GM12878 (cell line): ENCODE data around the gene CADM3. TPM values are rescaled to one million over a fixed set of nuclear protein-coding genes. Genes with fewer than 3 reads are reported as not detected.

Source experiments
- ATAC-seq: fragments of 200-7000 bp; cut with Tn5 transposase; 3 replicates; pipeline ENCODE4 v1.9.1; 2020; ENCODE audit warnings: mild to moderate bottlenecking, moderate library complexity
- BruUV-seq: library from RNA; stranded (reverse); fragments of 400-500 nt; replicated peaks from 2 replicates; lab custom pipeline; 2021; lab: Mats Ljungman, UMichigan
- CTCF ChIA-PET: fragments of 300-600 bp; sonication (Branson Sonifier 250); formaldehyde crosslinking; extraction: SDS; loops from one replicate; lab custom pipeline; 2021; ENCODE audit warnings: inconsistent platforms; lab: Yijun Ruan, JAX
- POLR2A ChIA-PET: fragments of 350-600 bp; formaldehyde crosslinking; extraction: SDS; loops from one replicate; lab custom pipeline; 2021; ENCODE audit warnings: inconsistent platforms; lab: Charles Lee
- RAD21 ChIA-PET: fragments of 300-600 bp; sonication (Branson Sonifier 250); formaldehyde crosslinking; loops from one replicate; lab custom pipeline; 2023; ENCODE audit warnings: antibody characterized with exemption; ENCODE audit not compliant: unreplicated experiment; lab: Charles Lee
- SMC1A ChIA-PET: fragments of 300-600 bp; sonication (Branson Sonifier 250); formaldehyde crosslinking; loops from one replicate; lab custom pipeline; 2023; ENCODE audit not compliant: unreplicated experiment, uncharacterized antibody; lab: Charles Lee
- DNase-seq: peaks from one replicate; pipeline ENCODE4 v3.0.0-alpha.2; 2011; ENCODE audit warnings: low read depth, low spot score
- FAIRE-seq: peaks from 3 replicates; lab custom pipeline; 2011; peaks lifted over from hg19 to GRCh38; lab: Jason Lieb, UNC
- H2AFZ ChIP-seq: 2 replicates; pipeline ENCODE4 v1.6.0; 2011; ENCODE audit warnings: low read depth, low read length, control low read depth; ENCODE audit not compliant: control insufficient read depth
- H3K27ac ChIP-seq: 2 replicates; pipeline ENCODE4 v1.5.1; 2011; ENCODE audit warnings: control low read depth; ENCODE audit not compliant: control insufficient read depth, insufficient read depth
- H3K27me3 ChIP-seq, 2 experiments: replicated peaks in 1 of 2; 2 replicates each; pipeline versions ENCODE4 v1.6.0 to v1.6.1; 2011; ENCODE audit warnings: low read length in 1 of 2; ENCODE audit not compliant: control insufficient read depth in 2 of 2, insufficient read depth in 2 of 2
- H3K36me3 ChIP-seq, 2 experiments: 2 replicates each; pipeline ENCODE4 v1.5.1; 2011; ENCODE audit warnings: low read length in 1 of 2; ENCODE audit not compliant: control insufficient read depth in 2 of 2, insufficient read depth in 2 of 2
- H3K4me1 ChIP-seq: 2 replicates; pipeline ENCODE4 v1.6.1; 2011; ENCODE audit warnings: mild to moderate bottlenecking, low read length, moderate library complexity, mixed read lengths; ENCODE audit not compliant: control insufficient read depth, insufficient read depth
- H3K4me2 ChIP-seq: 2 replicates; pipeline ENCODE4 v1.6.0; 2011; ENCODE audit warnings: control low read depth; ENCODE audit not compliant: control insufficient read depth, insufficient read depth
- H3K4me3 ChIP-seq: fragments of 200-600 bp; sonication (generic); 2 replicates; pipeline ENCODE4 v1.5.1; 2016
- H3K79me2 ChIP-seq: 2 replicates; pipeline ENCODE4 v1.6.0; 2011; ENCODE audit warnings: low read length; ENCODE audit not compliant: control insufficient read depth, insufficient read depth
- H3K9ac ChIP-seq: 2 replicates; pipeline ENCODE4 v1.8.0; 2011; ENCODE audit warnings: low read length, control low read depth, mixed read lengths; ENCODE audit not compliant: control insufficient read depth, insufficient read depth
- H3K9me3 ChIP-seq: replicated peaks from 3 replicates; pipeline ENCODE4 v1.5.1; 2011; ENCODE audit warnings: mild to moderate bottlenecking, low read length; ENCODE audit not compliant: control insufficient read depth, insufficient read depth
- H4K20me1 ChIP-seq: 2 replicates; pipeline ENCODE4 v1.6.0; 2011; ENCODE audit not compliant: control insufficient read depth, insufficient read depth
- CHD1 ChIP-seq: IDR thresholded peaks from 2 replicates; pipeline ENCODE4 v1.6.1; 2012; ENCODE audit warnings: low read depth, low read length, improper control_type of control experiment
- FOXK2 ChIP-seq: fragments of 450-650 bp; IDR thresholded peaks from 2 replicates; pipeline ENCODE4 v1.6.1; 2017; ENCODE audit warnings: mild to moderate bottlenecking, moderate library complexity
- JUND ChIP-seq: IDR thresholded peaks from 2 replicates; pipeline ENCODE4 v1.6.1; 2012; ENCODE audit warnings: low read depth, mild to moderate bottlenecking, low read length, improper control_type of control experiment, moderate library complexity
- MEF2A ChIP-seq: IDR thresholded peaks from 2 replicates; pipeline ENCODE4 v1.6.1; 2011; ENCODE audit warnings: low read depth, mild to moderate bottlenecking, low read length, moderate library complexity; ENCODE audit not compliant: insufficient read depth
- MTA2 ChIP-seq: fragments of 450-650 bp; IDR thresholded peaks from 2 replicates; pipeline ENCODE4 v1.6.1; 2016; ENCODE audit warnings: low read depth, mild to moderate bottlenecking, moderate library complexity
- MTA3 ChIP-seq: IDR thresholded peaks from 2 replicates; pipeline ENCODE4 v1.6.1; 2012; ENCODE audit warnings: low read length, inconsistent platforms, borderline replicate concordance
- NFIC ChIP-seq: IDR thresholded peaks from 2 replicates; pipeline ENCODE4 v1.6.1; 2012; ENCODE audit warnings: low read depth, mild to moderate bottlenecking, inconsistent platforms, low read length, moderate library complexity
- POLR2AphosphoS5 ChIP-seq: IDR thresholded peaks from 2 replicates; pipeline ENCODE4 v1.6.1; 2011; ENCODE audit warnings: mild to moderate bottlenecking, low read length, inconsistent platforms
- YY1 ChIP-seq: IDR thresholded peaks from 2 replicates; pipeline ENCODE4 v1.6.1; 2011; ENCODE audit warnings: low read depth, mild to moderate bottlenecking, low read length
- ZBED1 ChIP-seq: IDR thresholded peaks from 2 replicates; pipeline ENCODE4 v1.6.1; 2016; ENCODE audit warnings: borderline replicate concordance
- ZNF207 ChIP-seq: fragments of 450-650 bp; IDR thresholded peaks from 2 replicates; pipeline ENCODE4 v1.6.1; 2014; ENCODE audit warnings: antibody characterized with exemption, mild to moderate bottlenecking, borderline replicate concordance
- WGBS: methylation state at CpG from one replicate; pipeline ENCODE4 v1.1.6; 2016; ENCODE audit warnings: low lambda C conversion rate; ENCODE audit not compliant: insufficient replicate concordance, insufficient coverage; ENCODE audit errors: missing lambda C conversion rate; 5-methylcytosine and 5-hydroxymethylcytosine counted together
- in situ Hi-C: fragments of 300-500 bp; cut with MboI; formaldehyde crosslinking; loops from 9 replicates; pipeline ENCODE4 v1.14.3; 2018; ENCODE audit warnings: mixed read lengths
- intact Hi-C: fragments of 100-400 bp; cut with micrococcal nuclease; formaldehyde crosslinking; loops from one replicate; pipeline ENCODE4 v1.14.2; 2022; ENCODE audit not compliant: unreplicated experiment
- polyA plus RNA-seq, 11 experiments: library from polyadenylated mRNA; depleted of rRNA in 4 of 11; unstranded in 6 of 11; stranded (reverse) in 5 of 11; fragments of >200 nt; fragmentation: Nextera tagmentation in 4 of 11; fragmentation: Illumina TruSeq in 1 of 11; extraction: Ambion mirVana in 4 of 11; extraction: Trizol in 1 of 11; gene quantifications; 1 replicate in 1 of 11; 2 replicates in 10 of 11; pipeline versions ENCODE4 v1.2.1 to v1.2.3, GENCODE V29; 2011 to 2016; ENCODE audit warnings: inconsistent platforms in 2 of 11, missing spikeins in 2 of 11, low read depth in 1 of 11
- total RNA-seq, 4 experiments: library from RNA; depleted of rRNA in 3 of 4; stranded (reverse); fragments of >200 nt in 3 of 4; fragmentation: Illumina TruSeq in 1 of 4; extraction: Trizol in 1 of 4; gene quantifications; 2 replicates each; pipeline versions ENCODE4 v1.2.1 to v1.2.3, GENCODE V29; 2013 to 2021
- TF ChIP-seq, protein P1 (sequence below): IDR thresholded peaks from 2 replicates; pipeline ENCODE4 v1.6.1; 2011; ENCODE audit warnings: borderline replicate concordance, low read depth, mild to moderate bottlenecking, moderate library complexity, mixed read lengths, low read length; ENCODE audit not compliant: insufficient read depth; ENCODE audit errors: extremely low read length
- TF ChIP-seq, protein P2 (sequence below): fragments of 450-650 bp; IDR thresholded peaks from 2 replicates; pipeline ENCODE4 v1.6.1; 2017; ENCODE audit warnings: mild to moderate bottlenecking

Gene CADM3
- total and polyA plus RNA-seq, 10 of the 15 experiments (the other 5 are each of a cell fraction or from before 2014, with no cell fraction given) = 0.04 to 0.37 TPM; not detected in 8

DNA sequence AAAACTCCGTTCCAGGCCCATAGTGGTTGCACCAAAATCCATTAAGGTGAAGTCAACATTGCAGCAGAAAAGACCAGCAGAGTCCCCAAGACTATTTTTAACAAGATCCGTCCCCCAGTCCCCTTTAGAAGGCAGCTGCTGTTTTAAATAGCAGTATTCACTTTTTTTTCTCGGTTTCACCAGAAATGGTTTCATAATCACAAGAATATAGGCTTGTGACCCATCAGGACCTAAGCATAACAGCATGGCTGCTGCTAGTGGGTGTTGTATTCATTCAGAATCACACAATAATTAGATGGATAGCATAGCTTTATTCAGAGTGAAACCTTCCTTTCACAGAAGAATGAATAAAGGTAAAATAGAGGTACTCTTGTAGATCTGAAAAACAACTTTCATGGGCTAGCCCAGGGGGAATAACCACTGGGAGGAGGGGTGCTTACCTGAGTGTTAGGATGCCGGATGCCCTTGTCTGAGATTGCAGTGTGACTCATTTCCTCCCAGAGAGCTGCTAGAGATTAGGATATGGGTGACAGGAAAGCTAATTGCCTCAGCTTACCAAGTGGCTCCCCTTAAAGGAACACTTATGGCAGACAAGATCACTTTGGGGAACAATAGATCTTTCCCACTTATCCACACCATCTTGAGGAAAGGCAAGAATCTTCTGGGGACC, 68.3 kb downstream of the CADM3 start:
- no peaks in the 10 kb centered on the region for H3K79me2 ChIP-seq
- ChIA-PET CTCF (interaction anchor here (1.5 kb wide), 1 partner anchor 25 kb away, joined by 3 read pairs; no protein-coding TSS in a partner anchor), SMC1A (no interaction called here), POLR2A (no interaction called here), RAD21 (no interaction called here)
- intact Hi-C loops = no loop called here
- peak overlapping the region; percentile 14; the same call in 1 of the 2 replicates for H3K4me3 ChIP-seq
- 0% methylated on average over 4 of the region's 4 CpGs for WGBS
- H3K36me3 ChIP-seq = no peaks in the 10 kb centered on the region
- H3K9me3 ChIP-seq = no peaks in the 10 kb centered on the region
- H4K20me1 ChIP-seq = no peaks in the 10 kb centered on the region
- ATAC-seq = peak; percentile 80
- H2AFZ ChIP-seq = no peak overlapping the region
- H3K27ac ChIP-seq = no peak overlapping the region
- peak; percentile 88 for FAIRE-seq
- H3K4me1 ChIP-seq = peaks cover 15% of the 10 kb centered on the region
- no TSS peak for BruUV-seq
- no peaks in the 10 kb centered on the region for H3K27me3 ChIP-seq
- in situ Hi-C loops = no loop called here
- TF ChIP-seq MTA3 (no peak), JUND (no peak), NFIC (peak; percentile 36; the same call in 1 of the 2 replicates), MEF2A (peak; percentile 77; the same call in 1 of the 2 replicates), CHD1 (no peak), ZBED1 (0 out of 2 replicates have a peak, but pooled peaks have one; percentile 27)
- H3K9ac ChIP-seq = no peak overlapping the region
- DNase-seq = peak; percentile 15
- H3K4me2 ChIP-seq = peak overlapping the region; percentile 76

DNA sequence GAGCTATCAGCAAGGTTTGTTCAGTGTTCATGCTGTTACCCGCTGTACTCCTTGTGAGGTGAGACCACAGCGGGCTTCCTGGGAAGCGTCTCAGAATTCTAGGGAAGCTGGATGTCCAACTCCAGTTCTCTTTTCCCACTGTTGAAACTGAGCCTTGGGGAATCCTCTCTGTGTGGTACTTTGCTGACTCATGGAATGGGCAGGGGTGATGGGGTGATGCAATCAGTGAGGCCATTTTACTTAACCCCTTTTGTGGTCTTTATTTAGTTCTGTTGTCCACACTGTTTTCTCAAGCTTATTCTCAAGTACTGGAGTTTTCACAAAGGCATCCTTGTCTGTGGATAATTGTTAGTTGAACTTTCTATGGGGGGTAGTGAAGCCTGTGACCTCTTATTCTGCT, 75.9 kb downstream of the CADM3 start:
- H3K4me2 ChIP-seq = no peak overlapping the region
- no peak overlapping the region for H3K4me3 ChIP-seq
- intact Hi-C loops = no loop called here
- ATAC-seq (no peak), DNase-seq (no peak), FAIRE-seq (no peak)
- 53% methylated on average over 3 of the region's 3 CpGs for WGBS
- no peaks in the 10 kb centered on the region for H3K79me2 ChIP-seq
- RAD21 ChIA-PET = no interaction called here
- in situ Hi-C loops = no loop called here
- H3K27ac ChIP-seq = no peak overlapping the region
- POLR2A ChIA-PET = no interaction called here
- H3K4me1 ChIP-seq = no peaks in the 10 kb centered on the region
- H4K20me1 ChIP-seq = no peaks in the 10 kb centered on the region
- H3K27me3 ChIP-seq = no peaks in the 10 kb centered on the region
- H3K9ac ChIP-seq = no peak overlapping the region
- H3K9me3 ChIP-seq = no peaks in the 10 kb centered on the region
- H2AFZ ChIP-seq = no peak overlapping the region
- SMC1A ChIA-PET = no interaction called here
- BruUV-seq = no TSS peak
- H3K36me3 ChIP-seq = no peaks in the 10 kb centered on the region
- CTCF ChIA-PET = interaction anchor here (2.5 kb wide), 1 partner anchor 33 kb away, joined by 9 read pairs; no protein-coding TSS in a partner anchor
- TF ChIP-seq FOXK2 (no peak), MTA2 (no peak), ZNF207 (no peak), POLR2AphosphoS5 (no peak), YY1 (no peak)
- TF ChIP-seq, protein P1, sequence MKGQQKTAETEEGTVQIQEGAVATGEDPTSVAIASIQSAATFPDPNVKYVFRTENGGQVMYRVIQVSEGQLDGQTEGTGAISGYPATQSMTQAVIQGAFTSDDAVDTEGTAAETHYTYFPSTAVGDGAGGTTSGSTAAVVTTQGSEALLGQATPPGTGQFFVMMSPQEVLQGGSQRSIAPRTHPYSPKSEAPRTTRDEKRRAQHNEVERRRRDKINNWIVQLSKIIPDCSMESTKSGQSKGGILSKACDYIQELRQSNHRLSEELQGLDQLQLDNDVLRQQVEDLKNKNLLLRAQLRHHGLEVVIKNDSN = no peak
- TF ChIP-seq, protein P2, sequence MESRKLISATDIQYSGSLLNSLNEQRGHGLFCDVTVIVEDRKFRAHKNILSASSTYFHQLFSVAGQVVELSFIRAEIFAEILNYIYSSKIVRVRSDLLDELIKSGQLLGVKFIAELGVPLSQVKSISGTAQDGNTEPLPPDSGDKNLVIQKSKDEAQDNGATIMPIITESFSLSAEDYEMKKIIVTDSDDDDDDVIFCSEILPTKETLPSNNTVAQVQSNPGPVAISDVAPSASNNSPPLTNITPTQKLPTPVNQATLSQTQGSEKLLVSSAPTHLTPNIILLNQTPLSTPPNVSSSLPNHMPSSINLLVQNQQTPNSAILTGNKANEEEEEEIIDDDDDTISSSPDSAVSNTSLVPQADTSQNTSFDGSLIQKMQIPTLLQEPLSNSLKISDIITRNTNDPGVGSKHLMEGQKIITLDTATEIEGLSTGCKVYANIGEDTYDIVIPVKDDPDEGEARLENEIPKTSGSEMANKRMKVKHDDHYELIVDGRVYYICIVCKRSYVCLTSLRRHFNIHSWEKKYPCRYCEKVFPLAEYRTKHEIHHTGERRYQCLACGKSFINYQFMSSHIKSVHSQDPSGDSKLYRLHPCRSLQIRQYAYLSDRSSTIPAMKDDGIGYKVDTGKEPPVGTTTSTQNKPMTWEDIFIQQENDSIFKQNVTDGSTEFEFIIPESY = no peak
